ENCODE data around the gene GPRIN3. TPM values are rescaled to one million over a fixed set of nuclear protein-coding genes. Genes with fewer than 3 reads are reported as not detected.

GPRIN3 gene
- total and polyA plus RNA-seq, 2 of the 13 experiments (the other 11 are each of a cell fraction or from before 2014, with no cell fraction given): not detected

GRCh38 chr4:89299153-89299791, 8.3 kb downstream of the GPRIN3 start:
- POLR2A ChIA-PET: no interaction called here

GRCh38 chr4:89298788-89299152, 8.8 kb downstream of the GPRIN3 start:
- ChIA-PET CTCF (ENCODE audit: low intra/inter-chr PET ratio, low total read pairs) (no interaction called here), POLR2A (no interaction called here)
- Histone ChIP-seq H3K4me1 (ENCODE audit: insufficient read depth, low read length) (0 out of 2 replicates have a peak, but pooled peaks cover 7% of the 10 kb centered on the region), H3K36me3 (replicated peaks in 1 of 2; ENCODE audit: control insufficient read depth in 1 of 2, insufficient read depth in 2 of 2, low read length in 2 of 2) (no peaks in the 10 kb centered on the region), H3K79me2 (ENCODE audit: insufficient read depth, low read length) (no peaks in the 10 kb centered on the region), H3K27ac (ENCODE audit: extremely low read length, insufficient read depth, low read length) (no peak overlapping the region), H3K9me3 (ENCODE audit: low read length) (no peaks in the 10 kb centered on the region), H2AFZ (ENCODE audit: low read length) (no peak overlapping the region), H3K4me2 (ENCODE audit: low read depth, low read length) (peak overlapping the region; percentile 50; the same call in 1 of the 2 replicates), H3K27me3 (ENCODE audit: control insufficient read depth in 1 of 2, insufficient read depth in 2 of 2, low read length in 2 of 2) (no peaks in the 10 kb centered on the region), H3K4me3 (replicated peaks in 1 of 3; ENCODE audit: insufficient read depth in 1 of 3, low read depth in 2 of 3, low read length in 3 of 3) (no peak overlapping the region), H4K20me1 (ENCODE audit: insufficient read depth, low read length) (no peaks in the 10 kb centered on the region), H3K9ac (ENCODE audit: insufficient read depth, low read depth, low read length) (no peak overlapping the region)
- no peak for ATAC-seq
- 22% methylated on average over 2 of the region's 2 CpGs for WGBS (ENCODE audit: low lambda C conversion rate)
- intact Hi-C loops (cut with micrococcal nuclease; ENCODE audit: unreplicated experiment) (no loop called here), in situ Hi-C loops (cut with HindIII; ENCODE audit: extremely low pct_ligation_motif_present, low pct_unique_long_range_greater_than_20kb) (no loop called here)
- BruUV-seq (replicated peaks): no TSS peak
- no peak for DNase-seq (ENCODE audit: low spot score)
- FAIRE-seq: no peak
- TF ChIP-seq ZNF782 (CRISPR knock-in tag; IDR thresholded peaks at IDR 0.05; ENCODE audit: borderline replicate concordance) (no peak), CENPBD1 (CRISPR knock-in tag; IDR thresholded peaks at IDR 0.05; ENCODE audit: borderline replicate concordance, low read depth) (no peak), ZNF354B (CRISPR knock-in tag; IDR thresholded peaks at IDR 0.05) (no peak), TCF12 (IDR thresholded peaks at IDR 0.05) (no peak), TCF12 (CRISPR knock-in tag; IDR thresholded peaks at IDR 0.05) (no peak), ZNF614 (CRISPR knock-in tag; IDR thresholded peaks at IDR 0.05; ENCODE audit: borderline replicate concordance) (no peak), ZNF761 (CRISPR knock-in tag; conservative IDR thresholded peaks at IDR 0.05) (no peak), FOXA1 (IDR thresholded peaks at IDR 0.05) (no peak), FOXA1 (CRISPR knock-in tag; IDR thresholded peaks at IDR 0.05) (no peak)

More at GRCh38 chr4:89299153-89299791, 8.3 kb downstream of the GPRIN3 start:
- CTCF ChIA-PET (ENCODE audit: low intra/inter-chr PET ratio, low total read pairs): no interaction called here
- no peak overlapping the region for H3K27ac ChIP-seq (ENCODE audit: extremely low read length, insufficient read depth, low read length)
- DNase-seq (ENCODE audit: low spot score) (no peak), ATAC-seq (peak; percentile 95), FAIRE-seq (peak; percentile 4)
- H3K36me3 ChIP-seq (replicated peaks in 1 of 2; ENCODE audit: control insufficient read depth in 1 of 2, insufficient read depth in 2 of 2, low read length in 2 of 2): no peaks in the 10 kb centered on the region
- no peaks in the 10 kb centered on the region for H3K27me3 ChIP-seq (ENCODE audit: control insufficient read depth in 1 of 2, insufficient read depth in 2 of 2, low read length in 2 of 2)
- intact Hi-C loops (cut with micrococcal nuclease; ENCODE audit: unreplicated experiment): no loop called here
- H3K4me2 ChIP-seq (ENCODE audit: low read depth, low read length): peak overlapping the region; percentile 50
- peak overlapping the region; percentile 11 for H2AFZ ChIP-seq (ENCODE audit: low read length)
- WGBS (ENCODE audit: low lambda C conversion rate): 4% methylated on average over 10 of the region's 10 CpGs
- in situ Hi-C loops (cut with HindIII; ENCODE audit: extremely low pct_ligation_motif_present, low pct_unique_long_range_greater_than_20kb): no loop called here
- H3K4me3 ChIP-seq (replicated peaks in 1 of 3; ENCODE audit: insufficient read depth in 1 of 3, low read depth in 2 of 3, low read length in 3 of 3): no peak overlapping the region; a peak in 1 of 6 replicates
- no TSS peak for BruUV-seq (replicated peaks)
- no peaks in the 10 kb centered on the region for H3K79me2 ChIP-seq (ENCODE audit: insufficient read depth, low read length)
- no peak overlapping the region for H3K9ac ChIP-seq (ENCODE audit: insufficient read depth, low read depth, low read length)
- no peaks in the 10 kb centered on the region for H3K9me3 ChIP-seq (ENCODE audit: low read length)
- H3K4me1 ChIP-seq (ENCODE audit: insufficient read depth, low read length): 0 out of 2 replicates have a peak, but pooled peaks cover 7% of the 10 kb centered on the region
- TF ChIP-seq ZNF431 (CRISPR knock-in tag; IDR thresholded peaks at IDR 0.05; ENCODE audit: borderline replicate concordance, low read depth) (no peak), ZNF124 (CRISPR knock-in tag; IDR thresholded peaks at IDR 0.05) (no peak), LCORL (IDR thresholded peaks at IDR 0.05) (no peak), LCORL (CRISPR knock-in tag; IDR thresholded peaks at IDR 0.05) (no peak), MIXL1 (CRISPR knock-in tag; IDR thresholded peaks at IDR 0.05) (no peak), ELF4 (CRISPR knock-in tag; IDR thresholded peaks at IDR 0.05; ENCODE audit: borderline replicate concordance) (no peak), ZNF772 (CRISPR knock-in tag; IDR thresholded peaks at IDR 0.05) (no peak), HOMEZ (CRISPR knock-in tag; IDR thresholded peaks at IDR 0.05; ENCODE audit: low read depth) (no peak), ZNF256 (CRISPR knock-in tag; conservative IDR thresholded peaks at IDR 0.05) (no peak)
- no peaks in the 10 kb centered on the region for H4K20me1 ChIP-seq (ENCODE audit: insufficient read depth, low read length)

Measured in HepG2 (cell line).